H9 (cell line): ENCODE data around the gene CCDC28A. TPM values are rescaled to one million over a fixed set of nuclear protein-coding genes. Genes with fewer than 3 reads are reported as not detected.

Experiments used
- DNase-seq: peaks from one replicate; pipeline ENCODE4 v3.0.0-alpha.2; 2017
- H2AFZ ChIP-seq: one replicate; pipeline ENCODE4 v1.6.1; 2013; ENCODE audit warnings: mild to moderate bottlenecking, low read length, control low read depth, moderate library complexity
- H2AK5ac ChIP-seq: 2 replicates; pipeline ENCODE4 v1.6.1; 2013; ENCODE audit warnings: low read length, control low read depth, mixed read lengths; ENCODE audit not compliant: insufficient read length
- H2BK120ac ChIP-seq: one replicate; pipeline ENCODE4 v1.6.1; 2013; ENCODE audit warnings: low read depth, mild to moderate bottlenecking, low read length, control low read depth, inconsistent platforms; ENCODE audit not compliant: poor library complexity, severe bottlenecking
- H2BK12ac ChIP-seq: 2 replicates; pipeline ENCODE4 v1.6.1; 2013; ENCODE audit warnings: low read length, control low read depth, mixed read lengths, low read depth; ENCODE audit not compliant: insufficient read length
- H2BK15ac ChIP-seq: 2 replicates; pipeline ENCODE4 v1.6.1; 2013; ENCODE audit warnings: low read depth, low read length, control low read depth
- H2BK20ac ChIP-seq: one replicate; pipeline ENCODE4 v1.6.1; 2013; ENCODE audit warnings: low read depth, mild to moderate bottlenecking, low read length, control low read depth, inconsistent platforms; ENCODE audit not compliant: poor library complexity, severe bottlenecking
- H2BK5ac ChIP-seq: 2 replicates; pipeline ENCODE4 v1.6.1; 2013; ENCODE audit warnings: low read length, control low read depth, mixed read lengths; ENCODE audit not compliant: insufficient read length
- H3K14ac ChIP-seq: 2 replicates; pipeline ENCODE4 v1.6.1; 2013; ENCODE audit warnings: low read length, control low read depth; ENCODE audit not compliant: insufficient read depth
- H3K18ac ChIP-seq: 2 replicates; pipeline ENCODE4 v1.6.1; 2013; ENCODE audit warnings: low read depth, mild to moderate bottlenecking, mixed read lengths, low read length, control low read depth; ENCODE audit not compliant: insufficient read length
- H3K23ac ChIP-seq: 2 replicates; pipeline ENCODE4 v1.6.1; 2013; ENCODE audit warnings: low read length, control low read depth, mixed read lengths, low read depth; ENCODE audit not compliant: insufficient read length
- H3K23me2 ChIP-seq: 2 replicates; pipeline ENCODE4 v1.6.1; 2013; ENCODE audit warnings: low read depth, mild to moderate bottlenecking, mixed read lengths, low read length, control low read depth; ENCODE audit not compliant: insufficient read length, poor library complexity, severe bottlenecking
- H3K27ac ChIP-seq: 2 replicates; pipeline ENCODE4 v1.5.1; 2013; ENCODE audit warnings: low read length, control low read depth, mixed read lengths, low read depth; ENCODE audit not compliant: insufficient read length
- H3K27me3 ChIP-seq: 2 replicates; pipeline ENCODE4 v1.6.1; 2013; ENCODE audit warnings: low read length, control low read depth, inconsistent platforms; ENCODE audit not compliant: insufficient read depth
- H3K4ac ChIP-seq: 2 replicates; pipeline ENCODE4 v1.6.1; 2013; ENCODE audit warnings: low read depth, mild to moderate bottlenecking, control low read depth, inconsistent platforms, low read length, moderate library complexity
- H3K4me1 ChIP-seq: 2 replicates; pipeline ENCODE4 v1.6.1; 2013; ENCODE audit warnings: low read length, control low read depth, inconsistent platforms; ENCODE audit not compliant: insufficient read depth
- H3K4me2 ChIP-seq: 2 replicates; pipeline ENCODE4 v1.6.1; 2013; ENCODE audit warnings: low read length, control low read depth, mixed read lengths; ENCODE audit not compliant: insufficient read length, insufficient read depth
- H3K56ac ChIP-seq: 2 replicates; pipeline ENCODE4 v1.6.1; 2013; ENCODE audit warnings: low read depth, mild to moderate bottlenecking, mixed read lengths, low read length, control low read depth; ENCODE audit not compliant: insufficient read length
- H3K79me1 ChIP-seq: 2 replicates; pipeline ENCODE4 v1.6.1; 2013; ENCODE audit warnings: low read depth, mild to moderate bottlenecking, moderate library complexity, low read length, control low read depth, inconsistent platforms; ENCODE audit not compliant: insufficient read depth, poor library complexity, severe bottlenecking
- H3K79me2 ChIP-seq: 2 replicates; pipeline ENCODE4 v1.6.1; 2013; ENCODE audit warnings: low read length, control low read depth, inconsistent platforms; ENCODE audit not compliant: insufficient read depth
- H3K9ac ChIP-seq: 2 replicates; pipeline ENCODE4 v1.6.1; 2013; ENCODE audit warnings: low read length, control low read depth, mixed read lengths; ENCODE audit not compliant: insufficient read length; ENCODE audit errors: extremely low read depth
- H3K9me3 ChIP-seq: one replicate; pipeline ENCODE4 v1.6.1; 2013; ENCODE audit warnings: low read depth, low read length, inconsistent platforms; ENCODE audit not compliant: control insufficient read depth
- H3T11ph ChIP-seq: one replicate; pipeline ENCODE4 v1.6.1; 2013; ENCODE audit warnings: mild to moderate bottlenecking, low read length, control low read depth, inconsistent platforms
- H4K20me1 ChIP-seq: one replicate; pipeline ENCODE4 v1.6.1; 2013; ENCODE audit not compliant: control insufficient read depth, insufficient read length, insufficient read depth
- H4K5ac ChIP-seq: 2 replicates; pipeline ENCODE4 v1.6.1; 2013; ENCODE audit warnings: low read depth, mild to moderate bottlenecking, mixed read lengths, low read length, control low read depth; ENCODE audit not compliant: insufficient read length
- H4K8ac ChIP-seq: replicated peaks from 2 replicates; pipeline ENCODE4 v1.6.1; 2013; ENCODE audit warnings: low read length, control low read depth, mixed read lengths, low read depth; ENCODE audit not compliant: insufficient read length
- H4K91ac ChIP-seq: 2 replicates; pipeline ENCODE4 v1.6.1; 2013; ENCODE audit warnings: low read depth, mild to moderate bottlenecking, moderate library complexity, mixed read lengths, low read length, control low read depth; ENCODE audit not compliant: insufficient read length
- H3K27ac Mint-ChIP-seq, 3 experiments: 2 replicates in 2 of 3; 3 replicates in 1 of 3; pipeline ENCODE4 v1.8.0; 2020 to 2021; ENCODE audit warnings: mixed read lengths in 3 of 3, mild to moderate bottlenecking in 1 of 3, moderate library complexity in 1 of 3
- H3K27me3 Mint-ChIP-seq: 2 replicates; pipeline ENCODE4 v1.8.0; 2021; ENCODE audit warnings: low read depth, mild to moderate bottlenecking, moderate library complexity, mixed read lengths
- H3K36me3 Mint-ChIP-seq, 3 experiments: 2 replicates in 2 of 3; 3 replicates in 1 of 3; pipeline ENCODE4 v1.8.0; 2020 to 2021; ENCODE audit warnings: low read depth in 3 of 3, mixed read lengths in 3 of 3; ENCODE audit not compliant: insufficient read depth in 1 of 3
- H3K4me1 Mint-ChIP-seq, 2 experiments: 2 replicates each; pipeline ENCODE4 v1.8.0; 2020; ENCODE audit warnings: mixed read lengths in 2 of 2
- H3K4me3 Mint-ChIP-seq, 2 experiments: 2 replicates in 1 of 2; 3 replicates in 1 of 2; pipeline ENCODE4 v1.8.0; 2020 to 2021; ENCODE audit warnings: mild to moderate bottlenecking in 2 of 2, mixed read lengths in 2 of 2, moderate library complexity in 1 of 2
- H3K9me3 Mint-ChIP-seq, 2 experiments: 2 replicates in 1 of 2; 3 replicates in 1 of 2; pipeline ENCODE4 v1.8.0; 2020; ENCODE audit warnings: mild to moderate bottlenecking in 2 of 2, mixed read lengths in 2 of 2, moderate library complexity in 1 of 2
- CTCF ChIP-seq: fragments of 200-600 bp; sonication (generic); conservative IDR thresholded peaks from 3 replicates; pipeline ENCODE4 v1.8.0; 2021; ENCODE audit warnings: antibody characterized with exemption, mild to moderate bottlenecking
- WGBS: extraction: QIAGEN DNeasy Blood & Tissue Kit; methylation state at CpG from one replicate; pipeline ENCODE4 v1.1.7; 2013; ENCODE audit warnings: missing lambda C conversion rate, low lambda C conversion rate, mixed read lengths; ENCODE audit not compliant: insufficient read length; ENCODE audit errors: extremely low coverage; 5-methylcytosine and 5-hydroxymethylcytosine counted together
- total RNA-seq: library from RNA; stranded (reverse); gene quantifications from 2 replicates; pipeline ENCODE4 v1.2.1, GENCODE V29; 2021

Gene CCDC28A
- total RNA-seq, 1 experiment from 2014 or later: 12.9 TPM

DNA sequence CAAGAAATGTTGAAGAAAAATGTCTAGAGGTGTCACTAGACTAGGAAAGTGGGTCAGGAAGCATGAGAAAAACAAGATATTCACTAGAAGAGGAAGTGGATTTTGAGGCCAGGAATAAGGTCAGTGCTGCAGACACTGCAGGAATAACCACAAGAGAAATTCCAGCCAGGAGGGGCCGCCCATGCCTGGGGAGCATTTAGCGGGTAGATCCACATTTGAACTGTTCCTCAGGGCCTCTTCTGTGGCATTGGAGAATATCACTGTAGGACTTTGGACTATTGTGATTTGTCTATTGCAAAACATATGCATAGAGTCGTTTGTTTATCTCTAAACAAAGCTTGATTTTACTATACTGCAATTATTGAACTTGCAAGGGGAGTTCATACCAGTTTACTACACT lies 49.6 kb upstream of the CCDC28A start:
- no peak overlapping the region for H3K27ac ChIP-seq
- Mint-ChIP-seq H3K36me3 (no peaks in the 10 kb centered on the region), H3K4me3 (no peak overlapping the region), H3K4me1 (peaks cover 6 to 8% of the 10 kb centered on the region in 2 experiments), H3K27ac (no peak overlapping the region), H3K9me3 (no peaks in the 10 kb centered on the region), H3K27me3 (no peaks in the 10 kb centered on the region)
- no peak overlapping the region for H2BK20ac ChIP-seq
- DNase-seq: no peak
- H2BK15ac ChIP-seq: no peak overlapping the region
- H3K9me3 ChIP-seq: no peaks in the 10 kb centered on the region
- H3K9ac ChIP-seq: no peak overlapping the region
- no peak overlapping the region for H4K91ac ChIP-seq
- H3K4me2 ChIP-seq: no peak overlapping the region
- H3K27me3 ChIP-seq: no peaks in the 10 kb centered on the region
- no peak overlapping the region for H3K56ac ChIP-seq
- H2BK5ac ChIP-seq: no peak overlapping the region
- no peak for TF ChIP-seq CTCF
- no peak overlapping the region for H3K23ac ChIP-seq
- H4K5ac ChIP-seq: no peak overlapping the region
- H3K4ac ChIP-seq: no peak overlapping the region
- H2BK12ac ChIP-seq: no peak overlapping the region
- H3K79me2 ChIP-seq: no peaks in the 10 kb centered on the region
- H3K14ac ChIP-seq: no peak overlapping the region
- H4K8ac ChIP-seq: no peak overlapping the region
- peaks cover 2% of the 10 kb centered on the region; the same call in 1 of the 2 replicates for H3K4me1 ChIP-seq
- no CpG with 5 or more reads among the region's 3 CpGs for WGBS
- no peak overlapping the region for H2BK120ac ChIP-seq
- H3K18ac ChIP-seq: no peak overlapping the region
- no peak overlapping the region for H2AK5ac ChIP-seq
- H3K79me1 ChIP-seq: no peaks in the 10 kb centered on the region
- no peak overlapping the region for H2AFZ ChIP-seq
- no peaks in the 10 kb centered on the region for H3K23me2 ChIP-seq
- H4K20me1 ChIP-seq: no peaks in the 10 kb centered on the region
- no peak overlapping the region for H3T11ph ChIP-seq
